Esophagus mucosa (tissue), 1 donor: Measurements from ENCODE around the gene DHRS13. TPM values are rescaled to one million over a fixed set of nuclear protein-coding genes. Genes with fewer than 3 reads are reported as not detected.
"Not testable (repeated sequence)": the region's sequence is repeated elsewhere in the genome, so short reads cannot be mapped to it uniquely, and the experiment has no call there.

Source experiments
- ATAC-seq: fragments of 200-7000 bp; cut with Tn5 transposase; one replicate; pipeline ENCODE4 v1.9.1; 2020
- total RNA-seq: library from RNA; stranded (reverse); gene quantifications from one replicate; pipeline ENCODE4 v1.2.4, GENCODE V29; 2023
- donor health status: DM: yes; HTN: yes; CAD: no.

The DHRS13 gene
- total RNA-seq, 1 donor from 2014 or later: 10.0 TPM

- peak; percentile 34 for ATAC-seq
These were observed 737 bp downstream of the DHRS13 start for GRCh38 chr17:28901866-28902818.

- ATAC-seq: no peak
These were observed 1.7 kb downstream of the DHRS13 start for GRCh38 chr17:28900986-28901726.

- no peak for ATAC-seq
These were observed 3.6 kb downstream of the DHRS13 start for GRCh38 chr17:28899212-28899815.

DNA sequence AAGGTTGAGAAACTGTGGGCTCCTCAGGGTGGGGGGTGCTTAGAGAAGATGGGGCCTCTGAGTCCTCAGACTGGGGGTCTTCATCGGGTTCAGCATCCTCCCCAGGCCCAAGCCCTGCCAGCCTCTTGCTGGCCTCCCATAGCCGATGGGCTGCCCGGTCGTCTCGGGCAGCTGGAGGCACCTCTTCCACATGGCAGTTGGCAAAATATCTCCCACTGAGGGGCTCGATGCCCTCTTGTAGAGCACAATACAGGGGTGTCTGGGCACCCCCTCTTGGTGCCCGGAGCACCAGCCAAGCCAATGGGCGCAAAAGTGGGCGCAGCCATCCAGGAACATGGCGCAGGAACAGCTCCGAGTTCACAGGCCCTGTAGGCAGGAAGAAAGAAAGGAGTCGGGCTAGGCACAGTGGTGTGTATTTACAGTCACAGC, 4.3 kb downstream of the DHRS13 start:
- no peak for ATAC-seq

GRCh38 chr17:28897769-28898526, 4.9 kb downstream of the DHRS13 start:
- peak; percentile 2 for ATAC-seq

DNA sequence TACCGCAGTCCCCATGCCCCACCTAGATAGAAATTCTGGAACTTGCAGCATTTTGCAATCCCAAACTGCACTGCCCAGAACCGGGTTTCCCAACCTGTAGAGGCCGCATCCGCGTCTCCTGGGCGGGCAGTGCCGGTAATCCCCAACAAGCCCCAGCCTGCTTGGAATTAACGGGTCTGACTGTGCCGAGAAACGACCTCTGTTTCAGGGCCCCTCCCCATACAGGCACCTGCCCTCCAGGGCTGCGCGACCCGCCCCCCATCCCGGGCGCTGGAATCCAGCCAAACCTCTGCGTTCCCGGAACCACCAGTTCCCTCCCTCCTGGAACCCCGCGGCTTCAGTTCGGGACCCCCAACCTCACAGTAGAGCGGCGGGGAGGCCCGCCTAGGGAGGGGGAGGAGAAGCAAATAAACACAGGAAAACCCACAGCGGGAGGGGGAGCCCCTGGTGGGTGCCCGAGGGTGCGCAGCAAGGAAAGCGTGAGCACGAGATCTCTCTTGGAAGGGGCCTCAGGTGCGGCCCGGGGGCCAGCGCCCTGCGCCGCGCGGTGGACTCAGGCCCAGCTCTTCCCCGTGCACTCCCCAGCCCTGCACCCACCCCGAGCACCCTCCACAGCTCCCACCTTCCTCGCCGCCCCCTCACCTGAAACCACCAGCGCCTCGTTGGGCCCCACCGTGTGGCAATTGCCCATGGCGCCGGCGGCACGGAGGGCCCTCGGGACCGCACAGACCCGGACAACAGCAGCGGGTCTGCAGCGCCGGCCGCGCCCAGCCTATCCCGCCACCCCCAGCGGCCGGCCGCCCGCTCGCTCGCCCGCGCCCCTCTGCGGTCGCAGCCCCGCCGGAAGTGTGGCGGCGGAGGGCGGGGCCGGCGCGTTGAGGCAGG, 5.8 kb downstream of the DHRS13 start, which contains the start of gene FLOT2:
Gene FLOT2 (minus strand): TSS at position 850 of the 885 bp plus-strand sequence. CDS start 159 bp downstream, at position 691.
- ATAC-seq: peak; percentile 86

DNA sequence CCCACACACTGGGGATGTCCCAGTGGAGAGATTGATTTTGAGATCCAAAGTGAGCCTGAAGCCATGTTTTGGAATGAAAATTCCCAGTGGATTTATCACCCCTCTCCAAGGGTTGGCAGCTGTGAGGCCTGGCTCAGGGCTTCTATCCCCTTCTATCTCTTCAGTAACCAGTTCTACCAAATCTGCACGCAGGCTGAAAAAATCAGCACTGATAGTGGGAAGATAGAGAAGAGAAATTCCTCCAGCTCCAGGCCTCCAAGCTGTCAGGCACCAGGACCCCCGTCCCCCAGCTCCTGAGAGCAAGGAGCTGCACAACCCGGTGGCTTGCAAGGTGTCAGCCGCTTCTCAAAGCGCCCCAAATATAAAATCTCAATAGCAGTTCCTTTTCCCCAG, 6.4 kb downstream of the DHRS13 start:
- no peak for ATAC-seq

DNA sequence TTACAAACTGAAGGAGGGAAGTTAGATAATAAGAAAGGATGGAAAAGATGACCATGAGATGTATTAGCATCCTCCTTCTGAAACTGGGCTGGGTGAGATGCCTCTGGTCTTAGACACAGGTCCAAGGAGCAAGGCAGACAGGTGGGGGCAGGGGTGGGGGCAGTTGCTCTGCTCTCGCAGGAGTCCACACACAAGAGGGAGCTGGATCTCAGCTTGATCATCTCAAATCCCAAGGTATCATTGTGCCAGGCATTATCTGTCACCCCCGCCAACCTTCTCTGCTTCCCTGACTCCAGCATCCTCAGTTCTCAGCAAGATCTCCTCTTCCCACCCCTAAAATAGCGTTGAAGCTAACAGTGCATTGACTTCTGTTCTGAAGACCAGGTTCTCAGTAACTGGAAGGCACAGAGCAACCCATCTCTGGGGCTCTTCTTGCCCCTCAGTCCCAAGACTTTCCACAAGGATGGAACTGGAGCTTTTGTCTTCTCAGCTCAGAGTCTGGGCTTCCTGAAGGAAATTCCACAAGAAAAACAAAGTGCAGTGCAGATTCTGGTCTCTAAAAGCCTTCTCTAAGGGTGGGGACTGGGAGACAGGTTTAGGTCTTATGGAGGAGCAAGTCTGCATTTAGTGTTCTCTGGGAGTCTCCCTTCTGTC, 7.0 kb downstream of the DHRS13 start:
- no peak for ATAC-seq

- not testable (repeated sequence) for ATAC-seq
These were observed 9.4 kb downstream of the DHRS13 start for GRCh38 chr17:28893248-28894183.

- ATAC-seq: no peak
These were observed 10.9 kb downstream of the DHRS13 start for GRCh38 chr17:28892024-28892423.

GRCh38 chr17:28891201-28891600, 11.7 kb downstream of the DHRS13 start:
- no peak for ATAC-seq

GRCh38 chr17:28889996-28890395, 12.9 kb downstream of the DHRS13 start:
- no peak for ATAC-seq

DNA sequence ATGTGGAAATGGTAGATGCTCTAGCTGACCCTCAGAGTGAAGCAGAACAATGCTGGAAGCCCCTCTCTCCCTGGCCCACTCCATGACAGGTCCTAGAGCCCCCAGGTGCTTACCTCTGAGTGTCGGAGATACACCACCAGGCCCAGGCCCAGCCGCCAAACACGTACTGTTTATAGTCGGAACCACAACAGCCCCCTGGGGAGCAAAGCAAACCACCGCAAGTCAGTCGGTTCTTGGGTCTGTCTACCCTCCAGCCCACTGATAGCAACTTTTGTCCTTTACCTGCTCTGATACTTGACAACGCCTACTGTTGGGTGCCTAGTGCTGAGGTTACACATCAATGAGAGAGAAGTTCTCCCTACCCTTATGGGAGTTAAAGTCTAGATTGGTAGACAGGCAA, 14.0 kb downstream of the DHRS13 start:
- ATAC-seq: no peak

DNA sequence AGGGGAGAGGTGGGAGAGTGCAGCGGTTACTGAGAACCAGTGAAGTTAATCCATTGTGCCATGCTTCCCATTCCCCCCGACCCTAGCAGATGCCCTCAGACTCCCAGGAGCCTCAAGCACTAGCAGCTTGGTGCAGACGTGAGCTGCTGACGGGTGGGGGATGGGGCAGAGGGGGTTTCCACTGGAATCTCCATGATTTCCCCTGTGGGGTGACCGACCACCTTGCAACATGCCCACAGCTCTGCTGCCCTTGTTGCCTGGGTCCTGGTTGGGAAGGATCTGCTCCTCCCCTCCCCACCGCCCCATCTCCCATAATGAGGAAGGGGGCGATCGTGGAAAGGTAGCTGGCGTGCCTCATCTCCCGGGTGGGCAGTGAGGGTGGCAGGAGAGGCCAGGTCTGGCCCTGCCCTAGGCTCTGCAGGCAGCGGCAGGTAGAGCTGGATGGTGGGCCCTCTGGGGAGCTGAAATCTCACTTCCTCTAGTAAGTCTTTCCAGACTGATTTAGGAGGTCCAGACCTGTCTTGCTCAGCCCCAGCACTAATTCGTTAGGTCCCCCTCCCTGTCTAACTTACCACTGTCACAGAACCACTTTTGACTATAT, 14.9 kb downstream of the DHRS13 start:
- ATAC-seq: no peak

DNA sequence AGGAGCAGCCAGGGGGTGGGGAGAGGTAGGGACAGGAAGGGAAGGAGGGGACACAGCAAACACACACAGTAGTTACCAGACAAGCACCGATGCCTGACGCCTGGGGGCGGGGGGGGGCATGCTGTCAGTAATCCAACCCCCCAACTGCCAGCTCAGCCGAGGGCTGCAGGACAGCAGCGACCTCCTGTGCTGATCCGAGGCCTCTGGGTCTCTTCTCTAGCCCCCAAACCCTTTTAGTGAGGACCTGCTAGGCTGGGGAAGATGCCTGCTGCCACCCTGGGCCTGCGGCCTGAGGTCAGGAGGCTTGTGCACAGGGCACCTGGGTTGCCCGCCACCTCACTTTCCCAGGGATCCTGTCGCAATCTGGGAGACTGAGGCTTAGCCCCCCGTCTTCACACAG, 16.9 kb downstream of the DHRS13 start:
- no peak for ATAC-seq

DNA sequence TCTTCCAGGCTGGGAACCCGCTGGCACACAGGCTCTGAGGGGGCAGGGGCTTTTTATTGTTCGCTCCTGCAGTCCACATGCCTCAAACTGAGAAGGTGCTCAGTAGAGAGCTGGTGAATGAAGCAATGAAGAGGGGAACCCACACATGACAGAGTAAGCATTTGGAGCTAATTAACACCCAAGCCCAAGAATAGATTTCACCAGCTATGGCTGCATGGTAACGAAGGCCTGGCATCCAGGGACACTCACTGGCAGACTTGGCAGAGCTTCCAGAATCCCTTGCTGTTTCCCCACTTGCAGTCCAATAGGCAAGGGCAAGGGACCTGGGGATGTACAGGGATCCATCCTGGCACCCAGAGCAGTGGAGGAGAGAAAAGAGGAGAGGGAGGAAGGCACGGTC, 17.5 kb downstream of the DHRS13 start:
- ATAC-seq: no peak

DNA sequence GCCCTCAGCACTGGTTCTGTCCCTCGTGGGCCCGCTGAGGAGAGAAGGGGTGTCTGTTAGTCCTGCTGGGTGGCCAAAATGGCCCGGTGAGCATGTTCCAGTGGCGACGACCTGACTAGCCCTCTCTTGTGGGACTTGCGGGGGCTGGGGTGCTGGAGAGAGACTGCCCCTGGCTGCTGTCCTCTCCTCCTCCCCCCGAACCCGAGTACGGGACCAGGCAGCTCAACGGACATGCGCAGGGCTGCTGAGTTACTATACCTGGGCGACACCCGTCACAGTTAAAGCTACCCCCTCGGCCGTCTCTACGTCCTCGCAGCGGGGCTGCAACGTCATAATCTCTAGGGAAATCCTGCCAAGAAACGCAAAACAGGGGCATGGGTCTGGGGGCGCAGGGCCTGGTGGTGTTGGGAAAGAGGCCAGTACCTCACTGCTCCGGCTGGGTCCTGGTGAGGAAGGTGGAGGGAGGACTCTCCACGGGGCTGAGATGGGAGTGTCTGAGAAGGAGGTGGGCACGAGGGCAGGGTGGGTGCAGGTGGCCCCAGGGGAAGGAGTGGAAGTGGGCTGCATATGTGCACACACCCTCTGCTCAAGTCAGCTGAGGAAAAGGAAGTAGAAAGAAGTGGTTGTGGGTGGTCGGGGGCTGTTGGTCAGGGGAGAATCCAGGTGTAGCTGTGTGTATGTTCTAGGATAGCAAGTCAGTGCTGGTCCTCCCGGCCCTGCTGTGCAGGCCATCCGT, 18.7 kb downstream of the DHRS13 start:
- no peak for ATAC-seq

GRCh38 chr17:28882154-28882895, 20.6 kb downstream of the DHRS13 start:
- no peak for ATAC-seq
